ENCODE results near the gene ASXL2.

- TF ChIP-seq POLR2A (IDR thresholded peaks at IDR 0.05; ENCODE audit: low read length) (no peak), GATA1 (IDR thresholded peaks at IDR 0.05; ENCODE audit: low read depth, low read length) (no peak)
These were observed 26.8 kb upstream of the ASXL2 start for GRCh38 chr2:25905126-25905525.

Measured in erythroblast (primary cell).